ENCODE results near the gene ZBTB21.

The ZBTB21 gene

GRCh38 chr21:41977034-41977950 is 32.9 kb downstream of the ZBTB21 start:
- Histone ChIP-seq H3K27me3 (ENCODE audit: low read depth, low read length) (no peaks in the 10 kb centered on the region), H3K4me1 (ENCODE audit: low read length) (no peaks in the 10 kb centered on the region), H4K20me1 (ENCODE audit: insufficient read depth, low read length) (no peaks in the 10 kb centered on the region), H3K9me3 (ENCODE audit: insufficient read depth, low read length) (0 out of 2 replicates have a peak, but pooled peaks cover 7% of the 10 kb centered on the region), H2AFZ (ENCODE audit: low read depth, low read length) (no peak overlapping the region), H3K4me2 (ENCODE audit: low read length) (no peak overlapping the region), H3K27ac (ENCODE audit: low read length) (no peak overlapping the region), H3K79me2 (ENCODE audit: low read length) (no peaks in the 10 kb centered on the region), H3K36me3 (replicated peaks; ENCODE audit: low read depth, low read length) (no peaks in the 10 kb centered on the region), H3K9ac (ENCODE audit: low read length) (no peak overlapping the region), H3K4me3 (ENCODE audit: low read length) (no peak overlapping the region)
- TF ChIP-seq CTCF (IDR thresholded peaks at IDR 0.05; ENCODE audit: low read depth, low read length) (no peak), EZH2phosphoT487 (IDR thresholded peaks at IDR 0.05; ENCODE audit: low read depth) (no peak)

DNA sequence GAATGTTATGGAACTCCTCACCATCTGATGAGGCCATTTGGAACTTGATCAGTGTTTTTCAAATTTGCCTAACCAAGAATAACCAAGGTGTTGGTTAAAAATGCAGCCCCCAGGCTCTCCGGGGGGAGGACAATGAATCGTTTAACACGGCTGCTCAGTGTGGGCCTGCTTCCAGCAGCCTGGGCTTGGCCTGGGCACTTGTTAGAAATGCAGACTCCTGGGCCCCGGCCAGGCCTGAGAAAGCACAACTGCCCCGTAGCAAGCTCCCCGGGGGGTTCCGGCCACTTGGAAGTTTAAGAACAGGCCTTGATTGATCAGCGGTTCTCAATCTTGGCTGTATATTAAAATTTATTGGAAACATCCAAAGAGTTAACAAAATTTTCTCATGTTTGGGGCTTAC is 33.5 kb downstream of the ZBTB21 start:
- Histone ChIP-seq H3K27ac (ENCODE audit: low read length) (no peak overlapping the region), H3K9ac (ENCODE audit: low read length) (no peak overlapping the region)

DNA sequence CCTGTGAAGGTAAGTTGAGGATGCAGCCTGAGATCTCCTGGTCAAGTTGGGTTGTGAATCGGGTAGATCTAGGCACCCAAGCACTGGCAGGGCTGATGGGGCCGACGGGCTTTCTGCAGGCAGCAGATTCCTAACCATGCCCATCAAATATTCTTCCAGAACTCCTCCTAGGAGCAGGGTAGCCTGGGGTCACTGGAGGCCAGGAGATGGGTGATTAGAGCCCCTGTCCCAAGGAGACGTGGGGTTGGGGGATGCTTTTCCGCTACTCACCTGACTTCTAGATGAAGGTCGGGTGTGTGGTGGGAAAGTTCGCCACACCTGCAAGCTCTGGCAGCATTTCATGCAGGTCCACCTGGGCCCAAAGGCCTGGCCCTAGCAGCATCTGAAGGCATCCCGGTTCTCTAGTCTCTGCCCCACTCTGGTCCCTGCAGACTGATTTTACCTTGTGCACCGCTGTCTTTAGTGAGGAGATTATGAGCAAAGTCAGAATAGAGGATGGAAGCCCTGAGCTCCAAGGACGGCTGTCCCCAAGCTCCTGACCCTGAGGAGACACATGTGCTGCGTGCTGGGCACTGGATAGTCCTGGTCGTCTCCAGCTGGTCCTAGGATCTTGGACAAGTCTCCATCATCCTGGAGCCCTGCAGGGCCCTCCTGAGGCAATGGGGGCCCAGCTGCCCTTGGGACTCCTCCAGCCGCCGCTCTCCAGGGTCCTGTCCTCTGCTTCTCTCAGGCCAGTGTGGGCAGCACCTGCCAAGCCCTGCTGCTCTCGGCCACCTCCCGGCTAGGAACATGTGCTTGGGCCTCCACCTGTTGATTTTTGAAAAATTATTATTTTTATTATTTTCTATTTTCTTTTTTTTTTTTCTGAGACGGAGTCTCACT is 34.5 kb downstream of the ZBTB21 start:
- TF ChIP-seq CTCF (IDR thresholded peaks at IDR 0.05; ENCODE audit: low read depth, low read length) (no peak), EZH2phosphoT487 (IDR thresholded peaks at IDR 0.05; ENCODE audit: low read depth) (no peak)
- no peaks in the 10 kb centered on the region for H4K20me1 ChIP-seq (ENCODE audit: insufficient read depth, low read length)

More for the DNA sequence above, 33.5 kb downstream of the ZBTB21 start:
- no peak for TF ChIP-seq CTCF (IDR thresholded peaks at IDR 0.05; ENCODE audit: low read depth, low read length)
- Histone ChIP-seq H3K4me1 (ENCODE audit: low read length) (no peaks in the 10 kb centered on the region), H3K27me3 (ENCODE audit: low read depth, low read length) (no peaks in the 10 kb centered on the region), H3K36me3 (replicated peaks; ENCODE audit: low read depth, low read length) (no peaks in the 10 kb centered on the region), H3K4me3 (ENCODE audit: low read length) (no peak overlapping the region), H3K9me3 (ENCODE audit: insufficient read depth, low read length) (0 out of 2 replicates have a peak, but pooled peaks cover 7% of the 10 kb centered on the region), H3K4me2 (ENCODE audit: low read length) (no peak overlapping the region), H3K79me2 (ENCODE audit: low read length) (no peaks in the 10 kb centered on the region), H4K20me1 (ENCODE audit: insufficient read depth, low read length) (no peaks in the 10 kb centered on the region), H2AFZ (ENCODE audit: low read depth, low read length) (no peak overlapping the region)

GRCh38 chr21:41974752-41975053 is 35.5 kb downstream of the ZBTB21 start:
- no peak overlapping the region for H2AFZ ChIP-seq (ENCODE audit: low read depth, low read length)

More for the DNA sequence above, 34.5 kb downstream of the ZBTB21 start:
- H3K4me3 ChIP-seq (ENCODE audit: low read length), result no peak overlapping the region
- H3K27me3 ChIP-seq (ENCODE audit: low read depth, low read length), result no peaks in the 10 kb centered on the region
- no peaks in the 10 kb centered on the region for H3K79me2 ChIP-seq (ENCODE audit: low read length)
- no peaks in the 10 kb centered on the region for H3K4me1 ChIP-seq (ENCODE audit: low read length)
- no peaks in the 10 kb centered on the region for H3K36me3 ChIP-seq (replicated peaks; ENCODE audit: low read depth, low read length)
- no peak overlapping the region for H2AFZ ChIP-seq (ENCODE audit: low read depth, low read length)
- H3K9me3 ChIP-seq (ENCODE audit: insufficient read depth, low read length), result 0 out of 2 replicates have a peak, but pooled peaks cover 7% of the 10 kb centered on the region
- no peak overlapping the region for H3K4me2 ChIP-seq (ENCODE audit: low read length)
- no peak overlapping the region for H3K9ac ChIP-seq (ENCODE audit: low read length)
- no peak overlapping the region for H3K27ac ChIP-seq (ENCODE audit: low read length)

More at GRCh38 chr21:41974752-41975053, 35.5 kb downstream of the ZBTB21 start:
- Histone ChIP-seq H4K20me1 (ENCODE audit: insufficient read depth, low read length) (no peaks in the 10 kb centered on the region), H3K36me3 (replicated peaks; ENCODE audit: low read depth, low read length) (no peaks in the 10 kb centered on the region), H3K4me3 (ENCODE audit: low read length) (no peak overlapping the region), H3K9me3 (ENCODE audit: insufficient read depth, low read length) (0 out of 2 replicates have a peak, but pooled peaks cover 7% of the 10 kb centered on the region), H3K27ac (ENCODE audit: low read length) (no peak overlapping the region), H3K27me3 (ENCODE audit: low read depth, low read length) (no peaks in the 10 kb centered on the region), H3K4me1 (ENCODE audit: low read length) (no peaks in the 10 kb centered on the region), H3K9ac (ENCODE audit: low read length) (no peak overlapping the region), H3K4me2 (ENCODE audit: low read length) (no peak overlapping the region), H3K79me2 (ENCODE audit: low read length) (no peaks in the 10 kb centered on the region)
- TF ChIP-seq CTCF (IDR thresholded peaks at IDR 0.05; ENCODE audit: low read depth, low read length), result no peak
- TF ChIP-seq EZH2phosphoT487 (IDR thresholded peaks at IDR 0.05; ENCODE audit: low read depth), result no peak

All from OCI-LY3 (cell line).